Upper lobe of left lung (tissue), 4 donors: ENCODE data around the gene CFAP68.

Experiments
- EP300 ChIP-seq, 4 donors: sonication (generic); formaldehyde crosslinking; IDR thresholded peaks; one replicate each; pipeline ENCODE4 v1.5.1; 2017; ENCODE audit warnings: antibody characterized with exemption in 4 of 4, control low read depth in 2 of 4
- POLR2A ChIP-seq, 4 donors: fragments of 450-650 bp; IDR thresholded peaks; one replicate each; pipeline ENCODE4 v1.5.1; 2016 to 2017; ENCODE audit warnings: antibody characterized with exemption in 4 of 4, mild to moderate bottlenecking in 2 of 4
- POLR2AphosphoS5 ChIP-seq, 2 donors: sonication (generic); formaldehyde crosslinking; IDR thresholded peaks; one replicate each; pipeline ENCODE4 v1.5.1; 2017; ENCODE audit warnings: antibody characterized with exemption in 2 of 2
- TF ChIP-seq, protein P1 (sequence below), 6 experiments: fragments of 450-650 bp in 4 of 6; fragments of 200-600 bp in 2 of 6; sonication (generic) in 2 of 6; IDR thresholded peaks; one replicate each; pipeline ENCODE4 v1.5.1; 2016 to 2019; ENCODE audit warnings: antibody characterized with exemption in 6 of 6

DNA sequence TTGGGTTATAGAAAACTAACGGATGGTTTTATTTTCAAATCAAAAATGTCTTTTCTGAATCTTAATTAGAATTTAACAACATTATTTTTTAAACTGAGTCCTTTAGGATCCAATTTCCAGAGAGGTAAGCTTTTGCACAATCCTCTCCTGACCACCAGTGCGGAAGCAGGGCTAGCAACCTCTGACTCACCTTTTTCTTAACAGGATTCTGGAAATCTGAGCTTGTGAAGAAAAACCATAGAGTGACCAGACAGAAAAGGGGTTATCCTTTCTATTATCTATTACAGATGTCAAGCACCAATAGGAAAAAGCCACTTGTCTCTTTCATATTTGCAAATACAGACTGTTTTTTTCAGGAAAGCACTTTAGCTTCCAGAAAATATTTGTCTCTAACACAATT lies 33.3 kb upstream of the CFAP68 start:
- TF ChIP-seq, protein P1, sequence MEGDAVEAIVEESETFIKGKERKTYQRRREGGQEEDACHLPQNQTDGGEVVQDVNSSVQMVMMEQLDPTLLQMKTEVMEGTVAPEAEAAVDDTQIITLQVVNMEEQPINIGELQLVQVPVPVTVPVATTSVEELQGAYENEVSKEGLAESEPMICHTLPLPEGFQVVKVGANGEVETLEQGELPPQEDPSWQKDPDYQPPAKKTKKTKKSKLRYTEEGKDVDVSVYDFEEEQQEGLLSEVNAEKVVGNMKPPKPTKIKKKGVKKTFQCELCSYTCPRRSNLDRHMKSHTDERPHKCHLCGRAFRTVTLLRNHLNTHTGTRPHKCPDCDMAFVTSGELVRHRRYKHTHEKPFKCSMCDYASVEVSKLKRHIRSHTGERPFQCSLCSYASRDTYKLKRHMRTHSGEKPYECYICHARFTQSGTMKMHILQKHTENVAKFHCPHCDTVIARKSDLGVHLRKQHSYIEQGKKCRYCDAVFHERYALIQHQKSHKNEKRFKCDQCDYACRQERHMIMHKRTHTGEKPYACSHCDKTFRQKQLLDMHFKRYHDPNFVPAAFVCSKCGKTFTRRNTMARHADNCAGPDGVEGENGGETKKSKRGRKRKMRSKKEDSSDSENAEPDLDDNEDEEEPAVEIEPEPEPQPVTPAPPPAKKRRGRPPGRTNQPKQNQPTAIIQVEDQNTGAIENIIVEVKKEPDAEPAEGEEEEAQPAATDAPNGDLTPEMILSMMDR (IDR thresholded peaks at IDR 0.05) = no peak
- TF ChIP-seq POLR2A (IDR thresholded peaks at IDR 0.05) (no peak), POLR2AphosphoS5 (IDR thresholded peaks at IDR 0.05) (no peak), EP300 (IDR thresholded peaks at IDR 0.05) (no peak)
